Loucy (cell line): ENCODE data around the gene KXD1.

ENCODE experiments used
- CTCF ChIP-seq: fragments of 200-600 bp; sonication (generic); conservative IDR thresholded peaks from 2 replicates; pipeline ENCODE4 v1.5.1; 2014; ENCODE audit warnings: mild to moderate bottlenecking, antibody characterized with exemption, low read length
- EZH2phosphoT487 ChIP-seq: fragments of 200-600 bp; IDR thresholded peaks from 2 replicates; pipeline ENCODE4 v1.6.1; 2018; ENCODE audit warnings: antibody characterized with exemption, mild to moderate bottlenecking, moderate library complexity, borderline replicate concordance

GRCh38 chr19:18612772-18613588, 55.3 kb downstream of the KXD1 start, which contains the start of gene TMEM59L:
- TF ChIP-seq CTCF, result no peak
- no peak for TF ChIP-seq EZH2phosphoT487
